Panc1 (cell line): ENCODE data around the gene MCM5. TPM values are rescaled to one million over a fixed set of nuclear protein-coding genes. Genes with fewer than 3 reads are reported as not detected.

Experiments used
- ATAC-seq: fragments of 200-7000 bp; cut with Tn5 transposase; 2 replicates; pipeline ENCODE4 v1.9.1; 2020; ENCODE audit warnings: mild to moderate bottlenecking, moderate library complexity
- BruUV-seq: library from RNA; stranded (reverse); fragments of 400-500 nt; replicated peaks from 2 replicates; lab custom pipeline; 2021; lab: Mats Ljungman, UMichigan
- CTCF ChIA-PET: fragments of 300-600 bp; sonication (Branson Sonifier 250); formaldehyde crosslinking; loops from one replicate; lab custom pipeline; 2022; ENCODE audit warnings: antibody characterized with exemption; lab: Charles Lee
- POLR2A ChIA-PET: fragments of 300-600 bp; sonication (Branson Sonifier 250); formaldehyde crosslinking; loops from one replicate; lab custom pipeline; 2022; ENCODE audit warnings: antibody characterized with exemption; lab: Charles Lee
- DNase-seq: peaks from one replicate; pipeline ENCODE4 v3.0.0-alpha.2; 2010; ENCODE audit warnings: low read depth, low spot score
- H3K27ac ChIP-seq: 2 replicates; pipeline ENCODE4 v1.5.1; 2011; ENCODE audit warnings: mild to moderate bottlenecking, low read length, inconsistent platforms
- H3K27me3 ChIP-seq: fragments of 200-500 bp; sonication (Bioruptor generic); 2 replicates; pipeline ENCODE4 v1.6.0; 2014; ENCODE audit warnings: low read length, inconsistent platforms; ENCODE audit not compliant: control insufficient read depth, insufficient read depth
- H3K36me3 ChIP-seq: fragments of 200-500 bp; sonication (Bioruptor generic); 2 replicates; pipeline ENCODE4 v1.5.1; 2014; ENCODE audit warnings: inconsistent platforms, mild to moderate bottlenecking, low read length, moderate library complexity; ENCODE audit not compliant: control insufficient read depth, insufficient read depth
- H3K4me1 ChIP-seq: 2 replicates; pipeline ENCODE4 v1.5.1; 2011; ENCODE audit warnings: inconsistent platforms, mild to moderate bottlenecking, low read length, moderate library complexity; ENCODE audit not compliant: control insufficient read depth, insufficient read depth
- H3K4me3 ChIP-seq, 2 experiments: 2 replicates each; pipeline ENCODE4 v1.5.1; 2011 to 2012; ENCODE audit warnings: low read depth in 2 of 2, low read length in 2 of 2, mild to moderate bottlenecking in 2 of 2, inconsistent platforms in 1 of 2, moderate library complexity in 1 of 2
- H3K9me3 ChIP-seq: fragments of 200-500 bp; sonication (Bioruptor generic); 2 replicates; pipeline ENCODE4 v1.5.1; 2014; ENCODE audit warnings: low read depth, mild to moderate bottlenecking, inconsistent platforms, low read length, moderate library complexity; ENCODE audit not compliant: control insufficient read depth, insufficient read depth
- POLR2AphosphoS5 ChIP-seq: IDR thresholded peaks from 2 replicates; pipeline ENCODE4 v1.6.1; 2012; ENCODE audit warnings: mild to moderate bottlenecking, low read depth, low read length, moderate library complexity
- SIN3A ChIP-seq: IDR thresholded peaks from 2 replicates; pipeline ENCODE4 v1.6.1; 2012; ENCODE audit warnings: low read depth, mild to moderate bottlenecking, low read length, moderate library complexity, borderline replicate concordance; ENCODE audit not compliant: insufficient read depth
- TCF7L2 ChIP-seq: IDR thresholded peaks from 2 replicates; pipeline ENCODE4 v1.6.1; 2011; ENCODE audit warnings: mild to moderate bottlenecking, low read depth, low read length, inconsistent platforms
- in situ Hi-C: cut with HindIII; loops from 2 replicates; pipeline ENCODE4 v1.10.0; 2016; ENCODE audit warnings: low sequenced_read_pairs, low pct_unique_long_range_greater_than_20kb
- intact Hi-C: fragments of 100-400 bp; cut with micrococcal nuclease; formaldehyde crosslinking; loops from one replicate; pipeline ENCODE4 v1.10.0; 2022; ENCODE audit not compliant: unreplicated experiment
- total RNA-seq: library from RNA; stranded (reverse); gene quantifications from one replicate; pipeline ENCODE4 v1.2.1, GENCODE V29; 2021; ENCODE audit not compliant: unreplicated experiment
- TF ChIP-seq, protein P1 (sequence below): fragments of 450-650 bp; IDR thresholded peaks from 2 replicates; pipeline ENCODE4 v1.5.1; 2017; ENCODE audit warnings: mild to moderate bottlenecking
- TF ChIP-seq, protein P2 (sequence below), 2 experiments: IDR thresholded peaks; 2 replicates each; pipeline ENCODE4 v1.6.1; 2011 to 2012; ENCODE audit warnings: low read depth in 2 of 2, control low read depth in 1 of 2, low read length in 1 of 2, mild to moderate bottlenecking in 1 of 2, moderate library complexity in 1 of 2; ENCODE audit not compliant: insufficient read depth in 1 of 2

Gene MCM5
- total RNA-seq, 1 experiment from 2014 or later, result 122 TPM

- H3K27ac ChIP-seq, result no peak overlapping the region
- DNase-seq (no peak), ATAC-seq (no peak)
- TF ChIP-seq SIN3A, result no peak
- no peak for TF ChIP-seq POLR2AphosphoS5
- no peak for TF ChIP-seq TCF7L2
- TF ChIP-seq, protein P1, sequence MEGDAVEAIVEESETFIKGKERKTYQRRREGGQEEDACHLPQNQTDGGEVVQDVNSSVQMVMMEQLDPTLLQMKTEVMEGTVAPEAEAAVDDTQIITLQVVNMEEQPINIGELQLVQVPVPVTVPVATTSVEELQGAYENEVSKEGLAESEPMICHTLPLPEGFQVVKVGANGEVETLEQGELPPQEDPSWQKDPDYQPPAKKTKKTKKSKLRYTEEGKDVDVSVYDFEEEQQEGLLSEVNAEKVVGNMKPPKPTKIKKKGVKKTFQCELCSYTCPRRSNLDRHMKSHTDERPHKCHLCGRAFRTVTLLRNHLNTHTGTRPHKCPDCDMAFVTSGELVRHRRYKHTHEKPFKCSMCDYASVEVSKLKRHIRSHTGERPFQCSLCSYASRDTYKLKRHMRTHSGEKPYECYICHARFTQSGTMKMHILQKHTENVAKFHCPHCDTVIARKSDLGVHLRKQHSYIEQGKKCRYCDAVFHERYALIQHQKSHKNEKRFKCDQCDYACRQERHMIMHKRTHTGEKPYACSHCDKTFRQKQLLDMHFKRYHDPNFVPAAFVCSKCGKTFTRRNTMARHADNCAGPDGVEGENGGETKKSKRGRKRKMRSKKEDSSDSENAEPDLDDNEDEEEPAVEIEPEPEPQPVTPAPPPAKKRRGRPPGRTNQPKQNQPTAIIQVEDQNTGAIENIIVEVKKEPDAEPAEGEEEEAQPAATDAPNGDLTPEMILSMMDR, result no peak
- TF ChIP-seq, protein P2, sequence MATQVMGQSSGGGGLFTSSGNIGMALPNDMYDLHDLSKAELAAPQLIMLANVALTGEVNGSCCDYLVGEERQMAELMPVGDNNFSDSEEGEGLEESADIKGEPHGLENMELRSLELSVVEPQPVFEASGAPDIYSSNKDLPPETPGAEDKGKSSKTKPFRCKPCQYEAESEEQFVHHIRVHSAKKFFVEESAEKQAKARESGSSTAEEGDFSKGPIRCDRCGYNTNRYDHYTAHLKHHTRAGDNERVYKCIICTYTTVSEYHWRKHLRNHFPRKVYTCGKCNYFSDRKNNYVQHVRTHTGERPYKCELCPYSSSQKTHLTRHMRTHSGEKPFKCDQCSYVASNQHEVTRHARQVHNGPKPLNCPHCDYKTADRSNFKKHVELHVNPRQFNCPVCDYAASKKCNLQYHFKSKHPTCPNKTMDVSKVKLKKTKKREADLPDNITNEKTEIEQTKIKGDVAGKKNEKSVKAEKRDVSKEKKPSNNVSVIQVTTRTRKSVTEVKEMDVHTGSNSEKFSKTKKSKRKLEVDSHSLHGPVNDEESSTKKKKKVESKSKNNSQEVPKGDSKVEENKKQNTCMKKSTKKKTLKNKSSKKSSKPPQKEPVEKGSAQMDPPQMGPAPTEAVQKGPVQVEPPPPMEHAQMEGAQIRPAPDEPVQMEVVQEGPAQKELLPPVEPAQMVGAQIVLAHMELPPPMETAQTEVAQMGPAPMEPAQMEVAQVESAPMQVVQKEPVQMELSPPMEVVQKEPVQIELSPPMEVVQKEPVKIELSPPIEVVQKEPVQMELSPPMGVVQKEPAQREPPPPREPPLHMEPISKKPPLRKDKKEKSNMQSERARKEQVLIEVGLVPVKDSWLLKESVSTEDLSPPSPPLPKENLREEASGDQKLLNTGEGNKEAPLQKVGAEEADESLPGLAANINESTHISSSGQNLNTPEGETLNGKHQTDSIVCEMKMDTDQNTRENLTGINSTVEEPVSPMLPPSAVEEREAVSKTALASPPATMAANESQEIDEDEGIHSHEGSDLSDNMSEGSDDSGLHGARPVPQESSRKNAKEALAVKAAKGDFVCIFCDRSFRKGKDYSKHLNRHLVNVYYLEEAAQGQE (IDR thresholded peaks at IDR 0.05; ENCODE audit: insufficient read depth in 1 of 2, low read depth in 2 of 2, low read length in 1 of 2), result no peak
- CTCF ChIA-PET, result interaction anchor here (0.6 kb wide), 1 partner anchor 312 kb away, joined by 3 read pairs; no protein-coding TSS in a partner anchor
- H3K27me3 ChIP-seq, result no peaks in the 10 kb centered on the region
- in situ Hi-C loops, result no loop called here
- H3K36me3 ChIP-seq, result no peaks in the 10 kb centered on the region
- POLR2A ChIA-PET, result interaction anchor here (0.6 kb wide), 1 partner anchor 1831 kb away, joined by 3 read pairs; no protein-coding TSS in a partner anchor
- H3K4me3 ChIP-seq, result no peak overlapping the region
- intact Hi-C loops, result no loop called here
- no TSS peak for BruUV-seq
- H3K9me3 ChIP-seq, result no peaks in the 10 kb centered on the region
- peaks cover 3% of the 10 kb centered on the region for H3K4me1 ChIP-seq
Measured at GRCh38 chr22:35368386-35368785, 31.6 kb upstream of the MCM5 start.

- DNase-seq, result no peak
- TF ChIP-seq SIN3A (no peak), TCF7L2 (no peak), POLR2AphosphoS5 (no peak)
- TF ChIP-seq, protein P2 (IDR thresholded peaks at IDR 0.05; ENCODE audit: insufficient read depth in 1 of 2, low read depth in 2 of 2, low read length in 1 of 2), result no peak
- TF ChIP-seq, protein P1, result no peak
- no peaks in the 10 kb centered on the region for H3K9me3 ChIP-seq
- no peaks in the 10 kb centered on the region for H3K27me3 ChIP-seq
- no peak for ATAC-seq
- no peaks in the 10 kb centered on the region for H3K36me3 ChIP-seq
- in situ Hi-C loops, result no loop called here
- H3K4me1 ChIP-seq, result peaks cover 3% of the 10 kb centered on the region
- ChIA-PET CTCF (no interaction called here), POLR2A (no interaction called here)
- intact Hi-C loops, result no loop called here
- BruUV-seq, result no TSS peak
- peak overlapping the region; percentile 55 for H3K27ac ChIP-seq
- no peak overlapping the region for H3K4me3 ChIP-seq
Measured at GRCh38 chr22:35369996-35370395, 29.9 kb upstream of the MCM5 start.
